HG02884 (cell line): ENCODE data around the gene UBA3.

ENCODE experiments used
- ATAC-seq: cut with Tn5 transposase; IDR thresholded peaks from one replicate; pipeline ENCODE4 v1.9.1; 2021; ENCODE audit warnings: mild to moderate bottlenecking, moderate library complexity; ENCODE audit not compliant: unreplicated experiment

UBA3 gene

GRCh38 chr3:69013253-69014021, 66.7 kb downstream of the UBA3 start, which contains the start of gene EOGT:
Gene EOGT, minus strand, starts transcription at chr3:69013684. Its CDS starts 3,838 bp downstream, at chr3:69009846.
- ATAC-seq = peak; percentile 83

DNA sequence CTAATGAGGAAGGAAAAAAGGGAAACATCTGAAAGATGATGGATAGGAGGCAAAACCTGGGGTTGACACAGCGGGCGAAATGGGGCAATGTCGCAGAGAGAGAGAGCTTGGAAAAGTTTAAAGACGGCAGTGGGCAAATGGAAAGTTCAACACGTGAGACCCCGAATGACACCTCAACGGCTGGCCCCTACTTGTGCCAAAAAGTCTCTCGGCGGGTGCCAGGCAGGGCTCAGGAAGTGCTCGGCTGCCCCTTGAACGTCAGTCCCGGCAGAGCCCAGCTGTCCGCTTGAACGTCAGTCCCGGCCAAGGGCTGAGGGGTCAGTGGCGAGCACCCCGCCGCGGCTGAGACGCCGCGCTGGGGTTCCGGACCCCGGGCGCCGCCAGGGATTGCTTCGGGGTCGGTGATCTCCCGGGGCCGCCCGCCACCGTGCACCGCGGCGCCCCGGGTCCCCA, 67.3 kb downstream of the UBA3 start:
- ATAC-seq = peak; percentile 37

DNA sequence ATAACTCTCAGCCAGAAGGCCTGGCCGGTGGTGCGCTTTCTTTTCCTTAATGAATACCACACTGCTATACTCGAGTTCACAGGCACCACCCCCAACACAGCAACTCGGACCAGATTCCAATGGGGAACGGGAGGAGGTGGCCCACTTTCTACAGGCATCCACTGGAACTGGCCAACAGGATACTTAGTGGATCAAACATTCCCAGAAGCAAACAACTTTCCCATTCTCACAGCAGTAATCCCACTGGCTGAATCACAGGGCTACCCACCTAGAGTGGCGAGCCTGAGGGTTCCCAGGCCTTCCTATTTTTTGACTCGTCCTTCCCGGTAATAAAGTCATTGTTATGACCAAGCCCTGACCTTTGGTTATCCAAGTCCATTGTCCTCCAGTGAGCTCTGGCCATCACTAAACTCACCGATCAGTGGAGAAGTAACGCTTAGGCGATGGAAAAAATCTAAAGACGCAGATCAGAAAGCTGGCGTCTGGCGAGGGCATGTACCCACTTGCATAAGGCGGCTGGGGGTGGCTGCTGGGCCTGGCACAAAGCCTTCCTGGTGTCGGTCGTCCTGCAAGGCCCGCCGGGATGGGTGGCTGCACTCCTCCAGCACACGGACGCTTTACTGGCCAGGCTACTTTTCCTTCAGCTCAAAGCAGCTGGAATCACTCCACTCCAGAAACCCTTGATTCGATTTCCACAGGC, 67.9 kb downstream of the UBA3 start:
- ATAC-seq = no peak

GRCh38 chr3:69011096-69011730, 69.0 kb downstream of the UBA3 start:
- no peak for ATAC-seq

DNA sequence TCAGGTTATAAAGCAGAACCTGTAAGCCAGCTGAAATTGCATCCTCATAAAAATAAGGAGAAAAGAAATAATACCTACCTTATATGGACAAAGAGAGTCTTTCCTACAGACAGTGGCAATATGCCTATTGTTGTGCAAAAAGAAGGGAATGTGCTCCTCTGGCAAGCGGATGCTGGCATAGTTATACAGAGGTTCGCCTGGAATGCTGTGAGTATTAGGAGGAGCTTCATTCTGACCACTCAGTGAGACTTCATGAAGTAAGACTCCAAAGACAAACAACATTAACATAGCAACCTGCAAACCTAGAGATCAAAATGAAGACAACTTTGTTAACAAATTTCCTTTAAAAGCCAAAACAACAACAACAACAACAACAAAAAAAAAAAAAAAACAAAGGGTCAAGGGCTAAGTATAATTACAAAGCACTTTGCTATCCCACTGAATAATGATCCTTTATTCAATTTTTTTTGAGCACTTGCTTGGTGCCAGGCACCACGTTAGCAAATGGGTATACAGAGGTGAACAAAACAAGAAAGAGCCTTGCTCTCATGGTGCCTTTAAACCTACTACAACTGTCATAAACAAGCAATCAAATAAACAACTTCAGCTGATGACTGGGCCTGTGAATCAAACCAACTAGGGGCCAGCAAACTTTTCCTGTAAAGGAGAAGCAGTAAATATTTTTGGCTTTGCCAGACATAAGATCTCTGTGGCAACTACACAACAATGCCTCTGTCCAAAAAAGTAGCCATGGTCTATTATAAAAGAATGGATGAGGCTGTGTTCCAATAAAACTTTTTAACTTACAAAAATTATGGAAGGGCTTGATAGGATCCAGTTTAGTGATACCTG, 70.4 kb downstream of the UBA3 start:
- ATAC-seq = no peak

DNA sequence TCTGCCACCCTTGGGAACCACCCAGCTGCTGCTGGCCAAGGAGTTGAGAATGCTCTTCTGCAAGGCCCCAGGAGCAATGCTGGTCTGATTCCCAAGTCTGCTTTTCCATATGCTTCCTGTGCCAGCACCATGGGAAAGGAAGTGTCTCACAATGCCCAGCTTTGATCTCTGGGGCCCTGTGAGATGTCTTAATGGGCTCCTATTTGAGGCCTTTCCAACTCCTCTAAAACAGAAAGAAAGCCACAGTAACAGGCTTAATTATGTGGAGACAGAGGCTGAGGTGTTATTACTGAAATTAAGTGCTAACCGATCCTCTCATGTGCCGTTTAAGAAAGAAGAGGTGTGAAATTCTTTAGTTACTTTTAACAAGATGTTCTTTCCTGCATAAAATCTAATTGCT, 71.2 kb downstream of the UBA3 start:
- ATAC-seq = no peak

GRCh38 chr3:69005791-69006482, 74.2 kb downstream of the UBA3 start:
- no peak for ATAC-seq

GRCh38 chr3:69005071-69005790, 74.9 kb downstream of the UBA3 start:
- ATAC-seq = no peak
